ENCODE data around the gene KCTD12.

DNA sequence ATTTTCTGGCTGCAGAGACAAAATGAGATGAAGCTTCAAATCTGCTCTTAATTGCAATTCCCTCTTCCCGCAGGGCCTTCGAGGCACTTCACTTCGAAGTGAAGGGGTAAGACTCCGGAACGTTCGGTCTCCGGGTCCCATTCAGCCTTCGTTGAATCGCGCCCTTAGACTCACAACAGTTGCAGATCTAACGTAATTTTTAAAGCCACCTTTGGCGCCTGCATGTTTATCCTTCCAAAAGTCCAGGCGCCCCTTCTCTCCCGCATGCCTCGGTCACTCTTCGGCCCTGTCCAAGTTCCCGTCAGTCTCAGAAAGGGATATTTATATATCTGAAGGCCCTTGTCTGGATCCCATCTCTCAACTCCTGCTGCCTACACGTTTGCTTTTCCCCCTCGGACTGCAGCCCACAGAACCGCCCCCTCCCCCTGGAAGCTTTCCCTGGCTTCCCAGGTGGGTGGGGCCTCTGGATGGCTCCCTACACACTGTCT, 915 bp upstream of the KCTD12 start:
- TF ChIP-seq CTCF (IDR thresholded peaks at IDR 0.05) (no peak), EP300 (IDR thresholded peaks at IDR 0.05) (no peak), POLR2AphosphoS5 (IDR thresholded peaks at IDR 0.05) (no peak), POLR2A (IDR thresholded peaks at IDR 0.05; ENCODE audit: low read depth) (no peak)
